K562 (cell line): ENCODE data around the gene MICAL2. TPM values are rescaled to one million over a fixed set of nuclear protein-coding genes. Genes with fewer than 3 reads are reported as not detected.

Experiments
- ATAC-seq: fragments of 200-7000 bp; cut with Tn5 transposase; 3 replicates; pipeline ENCODE4 v1.9.1; 2020; ENCODE audit warnings: moderate library complexity
- BruUV-seq: library from RNA; stranded (reverse); fragments of 400-500 nt; replicated peaks from 2 replicates; lab custom pipeline; 2021; lab: Mats Ljungman, UMichigan
- CTCF ChIA-PET: fragments of 300-600 bp; formaldehyde crosslinking; extraction: SDS; loops from one replicate; lab custom pipeline; 2021; ENCODE audit warnings: low intra/inter-chr PET ratio; lab: Yijun Ruan, JAX
- POLR2A ChIA-PET: fragments of 300-600, 350-650 bp; sonication (Branson Sonifier 250); formaldehyde crosslinking; extraction: SDS; loops from one replicate; lab custom pipeline; 2021; ENCODE audit warnings: antibody characterized with exemption, inconsistent platforms; lab: Yijun Ruan, JAX
- DNase-seq, 4 experiments: peaks; one replicate each; pipeline versions ENCODE4 v3.0.0 to v3.0.0-alpha.2; 2011 to 2018; ENCODE audit warnings: low spot score in 3 of 4, mixed read lengths in 3 of 4; ENCODE audit errors: extremely low read depth in 1 of 4
- FAIRE-seq: peaks from 2 replicates; lab custom pipeline; 2011; peaks lifted over from hg19 to GRCh38; lab: Jason Lieb, UNC
- H2AFZ ChIP-seq: 2 replicates; pipeline ENCODE4 v1.6.0; 2011; ENCODE audit warnings: low read depth, low read length, control low read depth, inconsistent platforms
- H3K27ac ChIP-seq: fragments of 200-600 bp; 3 replicates; pipeline ENCODE4 v1.8.0; 2011; ENCODE audit warnings: low read depth, mild to moderate bottlenecking, control low read depth, inconsistent platforms, low read length, moderate library complexity, mixed read lengths; ENCODE audit errors: extremely low read depth
- H3K27me3 ChIP-seq, 2 experiments: fragments of 300-600 bp in 1 of 2; 2 replicates in 1 of 2; 3 replicates in 1 of 2; pipeline versions ENCODE4 v1.6.0 to v1.8.0; 2011; ENCODE audit warnings: inconsistent platforms in 2 of 2, low read length in 2 of 2, mild to moderate bottlenecking in 1 of 2, mixed read lengths in 1 of 2, moderate library complexity in 1 of 2; ENCODE audit not compliant: control insufficient read depth in 2 of 2, insufficient read depth in 2 of 2
- H3K36me3 ChIP-seq: fragments of 300-600 bp; 3 replicates; pipeline ENCODE4 v1.8.0; 2011; ENCODE audit warnings: mild to moderate bottlenecking, low read length, inconsistent platforms; ENCODE audit not compliant: control insufficient read depth, insufficient read depth
- H3K4me1 ChIP-seq, 2 experiments: fragments of 200-600 bp in 1 of 2; replicated peaks in 1 of 2; 2 replicates in 1 of 2; 3 replicates in 1 of 2; pipeline versions ENCODE4 v1.5.1 to v1.8.0; 2011; ENCODE audit warnings: inconsistent platforms in 2 of 2, low read length in 2 of 2, mild to moderate bottlenecking in 1 of 2, mixed read lengths in 1 of 2, moderate library complexity in 1 of 2; ENCODE audit not compliant: control insufficient read depth in 2 of 2, insufficient read depth in 2 of 2
- H3K4me2 ChIP-seq: 2 replicates; pipeline ENCODE4 v1.6.1; 2011; ENCODE audit warnings: low read length, control low read depth, inconsistent platforms, mixed read lengths; ENCODE audit not compliant: insufficient read depth
- H3K4me3 ChIP-seq: fragments of 200-600 bp; sonication (generic), shearing (Covaris generic); 2 replicates; pipeline ENCODE4 v1.5.1; 2016; ENCODE audit warnings: control low read depth, inconsistent platforms
- H3K79me2 ChIP-seq: fragments of 200-600 bp; 3 replicates; pipeline ENCODE4 v1.8.0; 2011; ENCODE audit warnings: low read length, inconsistent platforms; ENCODE audit not compliant: control insufficient read depth, insufficient read depth
- H3K9ac ChIP-seq, 2 experiments: 2 replicates each; pipeline versions ENCODE4 v1.6.0 to v1.6.1; 2011; ENCODE audit warnings: low read depth in 2 of 2, low read length in 2 of 2, control low read depth in 1 of 2, inconsistent platforms in 1 of 2, mild to moderate bottlenecking in 1 of 2, mixed read lengths in 1 of 2; ENCODE audit not compliant: insufficient read depth in 1 of 2
- H3K9me1 ChIP-seq: one replicate; pipeline ENCODE4 v1.6.0; 2011; ENCODE audit warnings: inconsistent platforms, mild to moderate bottlenecking, low read length, moderate library complexity; ENCODE audit not compliant: control insufficient read depth, insufficient read depth
- H3K9me3 ChIP-seq: replicated peaks from 2 replicates; pipeline ENCODE4 v1.5.1; 2011; ENCODE audit warnings: low read depth, low read length, inconsistent platforms; ENCODE audit not compliant: control insufficient read depth, insufficient read depth
- H4K20me1 ChIP-seq: replicated peaks from 2 replicates; pipeline ENCODE4 v1.6.1; 2011; ENCODE audit warnings: low read length, inconsistent platforms, mixed read lengths; ENCODE audit not compliant: control insufficient read depth, insufficient read depth
- ADNP ChIP-seq: fragments of 200-800 bp; sonication (Bioruptor generic); IDR thresholded peaks from 2 replicates; pipeline ENCODE4 v1.6.1; 2016; ENCODE audit warnings: missing genetic modification characterization, missing compliant biosample characterization
- CLOCK ChIP-seq: fragments of 250-450 bp; sonication (Bioruptor Pico); IDR thresholded peaks from 2 replicates; pipeline ENCODE4 v1.4.0; 2020; ENCODE audit warnings: mild to moderate bottlenecking, moderate library complexity, borderline replicate concordance
- TBP ChIP-seq: optimal IDR thresholded peaks from 2 replicates; pipeline ENCODE3; 2011; ENCODE audit warnings: low read depth, low read length, improper control_type of control experiment
- WGBS: fragments of 100-300 bp; shearing (Covaris generic); methylation state at CpG from one replicate; pipeline ENCODE4 v1.1.6; 2016; ENCODE audit warnings: low coverage, mixed read lengths; ENCODE audit not compliant: insufficient coverage; ENCODE audit errors: missing lambda C conversion rate; 5-methylcytosine and 5-hydroxymethylcytosine counted together
- in situ Hi-C: fragments of 300-500 bp; cut with MboI; formaldehyde crosslinking; loops from 4 replicates; pipeline ENCODE4 v1.15.0; 2018; ENCODE audit warnings: inconsistent platforms, mixed read lengths
- intact Hi-C: fragments of 100-400 bp; cut with micrococcal nuclease; formaldehyde crosslinking; loops from 2 replicates; pipeline ENCODE4 v1.14.2; 2022
- polyA plus RNA-seq, 8 experiments: library from polyadenylated mRNA; depleted of rRNA in 4 of 8; stranded (reverse) in 5 of 8; unstranded in 3 of 8; fragments of >200 nt; fragmentation: Nextera tagmentation in 2 of 8; fragmentation: Illumina TruSeq in 1 of 8; extraction: Ambion mirVana in 2 of 8; extraction: Trizol in 1 of 8; gene quantifications; 2 replicates each; pipeline versions ENCODE4 v1.2.1 to v1.2.3, GENCODE V29; 2011 to 2014; ENCODE audit warnings: inconsistent platforms in 1 of 8, missing spikeins in 1 of 8
- total RNA-seq, 7 experiments: library from RNA; depleted of rRNA in 6 of 7; stranded (reverse); fragments of >200 nt in 6 of 7; fragmentation: Illumina TruSeq in 2 of 7; extraction: Trizol in 2 of 7; gene quantifications; 2 replicates each; pipeline versions ENCODE4 v1.2.1 to v1.2.3, GENCODE V29; 2011 to 2021; ENCODE audit warnings: low replicate concordance in 1 of 7

Gene MICAL2
- total and polyA plus RNA-seq, 9 of the 15 experiments (the other 6 are each of a cell fraction or from before 2014, with no cell fraction given): 4.7 to 64.2 (median 33.6) TPM

- TF ChIP-seq CLOCK (CRISPR knock-in tag): no peak
- TF ChIP-seq, all 486 proteins: peak for 0
These were observed 98.7 kb downstream of the MICAL2 start (continued) for GRCh38 chr11:12209096-12209495.

- TF ChIP-seq ADNP: no peak
- TF ChIP-seq TBP: peak; percentile 10
- Histone ChIP-seq H2AFZ (no peak overlapping the region), H3K36me3 (peaks cover 55% of the 10 kb centered on the region; the same call in 2 of the 3 replicates), H3K27ac (no peak overlapping the region), H3K9me3 (no peaks in the 10 kb centered on the region), H4K20me1 (no peaks in the 10 kb centered on the region), H3K4me1 (no peaks in the 10 kb centered on the region; a peak in 1 of 5 replicates), H3K9ac (no peak overlapping the region), H3K79me2 (no peaks in the 10 kb centered on the region), H3K9me1 (no peaks in the 10 kb centered on the region), H3K4me3 (no peak overlapping the region), H3K27me3 (no peaks in the 10 kb centered on the region), H3K4me2 (no peak overlapping the region)
- no peak for FAIRE-seq
- intact Hi-C loops (no loop called here), in situ Hi-C loops (no loop called here)
- BruUV-seq: no TSS peak
- no peak for DNase-seq
- CTCF ChIA-PET: no interaction called here
- whole genome bisulfite sequencing: 90% methylated on average over 4 of the region's 4 CpGs
- no peak for ATAC-seq
- POLR2A ChIA-PET: interaction anchor here (1.0 kb wide), 1 partner anchor 9 kb away, joined by 3 read pairs; no protein-coding TSS in a partner anchor
These were observed 99.8 kb downstream of the MICAL2 start for GRCh38 chr11:12210200-12210599.
